Measurements from ENCODE around the gene CR1L.

- TF ChIP-seq, protein P1, sequence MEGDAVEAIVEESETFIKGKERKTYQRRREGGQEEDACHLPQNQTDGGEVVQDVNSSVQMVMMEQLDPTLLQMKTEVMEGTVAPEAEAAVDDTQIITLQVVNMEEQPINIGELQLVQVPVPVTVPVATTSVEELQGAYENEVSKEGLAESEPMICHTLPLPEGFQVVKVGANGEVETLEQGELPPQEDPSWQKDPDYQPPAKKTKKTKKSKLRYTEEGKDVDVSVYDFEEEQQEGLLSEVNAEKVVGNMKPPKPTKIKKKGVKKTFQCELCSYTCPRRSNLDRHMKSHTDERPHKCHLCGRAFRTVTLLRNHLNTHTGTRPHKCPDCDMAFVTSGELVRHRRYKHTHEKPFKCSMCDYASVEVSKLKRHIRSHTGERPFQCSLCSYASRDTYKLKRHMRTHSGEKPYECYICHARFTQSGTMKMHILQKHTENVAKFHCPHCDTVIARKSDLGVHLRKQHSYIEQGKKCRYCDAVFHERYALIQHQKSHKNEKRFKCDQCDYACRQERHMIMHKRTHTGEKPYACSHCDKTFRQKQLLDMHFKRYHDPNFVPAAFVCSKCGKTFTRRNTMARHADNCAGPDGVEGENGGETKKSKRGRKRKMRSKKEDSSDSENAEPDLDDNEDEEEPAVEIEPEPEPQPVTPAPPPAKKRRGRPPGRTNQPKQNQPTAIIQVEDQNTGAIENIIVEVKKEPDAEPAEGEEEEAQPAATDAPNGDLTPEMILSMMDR (IDR thresholded peaks at IDR 0.05; ENCODE audit: insufficient read depth, low read length) = no peak
- TF ChIP-seq, protein P2, sequence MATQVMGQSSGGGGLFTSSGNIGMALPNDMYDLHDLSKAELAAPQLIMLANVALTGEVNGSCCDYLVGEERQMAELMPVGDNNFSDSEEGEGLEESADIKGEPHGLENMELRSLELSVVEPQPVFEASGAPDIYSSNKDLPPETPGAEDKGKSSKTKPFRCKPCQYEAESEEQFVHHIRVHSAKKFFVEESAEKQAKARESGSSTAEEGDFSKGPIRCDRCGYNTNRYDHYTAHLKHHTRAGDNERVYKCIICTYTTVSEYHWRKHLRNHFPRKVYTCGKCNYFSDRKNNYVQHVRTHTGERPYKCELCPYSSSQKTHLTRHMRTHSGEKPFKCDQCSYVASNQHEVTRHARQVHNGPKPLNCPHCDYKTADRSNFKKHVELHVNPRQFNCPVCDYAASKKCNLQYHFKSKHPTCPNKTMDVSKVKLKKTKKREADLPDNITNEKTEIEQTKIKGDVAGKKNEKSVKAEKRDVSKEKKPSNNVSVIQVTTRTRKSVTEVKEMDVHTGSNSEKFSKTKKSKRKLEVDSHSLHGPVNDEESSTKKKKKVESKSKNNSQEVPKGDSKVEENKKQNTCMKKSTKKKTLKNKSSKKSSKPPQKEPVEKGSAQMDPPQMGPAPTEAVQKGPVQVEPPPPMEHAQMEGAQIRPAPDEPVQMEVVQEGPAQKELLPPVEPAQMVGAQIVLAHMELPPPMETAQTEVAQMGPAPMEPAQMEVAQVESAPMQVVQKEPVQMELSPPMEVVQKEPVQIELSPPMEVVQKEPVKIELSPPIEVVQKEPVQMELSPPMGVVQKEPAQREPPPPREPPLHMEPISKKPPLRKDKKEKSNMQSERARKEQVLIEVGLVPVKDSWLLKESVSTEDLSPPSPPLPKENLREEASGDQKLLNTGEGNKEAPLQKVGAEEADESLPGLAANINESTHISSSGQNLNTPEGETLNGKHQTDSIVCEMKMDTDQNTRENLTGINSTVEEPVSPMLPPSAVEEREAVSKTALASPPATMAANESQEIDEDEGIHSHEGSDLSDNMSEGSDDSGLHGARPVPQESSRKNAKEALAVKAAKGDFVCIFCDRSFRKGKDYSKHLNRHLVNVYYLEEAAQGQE (IDR thresholded peaks at IDR 0.05; ENCODE audit: insufficient replicate concordance, low read depth) = no peak
These were observed 95.3 kb downstream of the CR1L start for GRCh38 chr1:207740207-207740606.

Measured in HL-60 (cell line).